Heart left ventricle (tissue), 13 donors: ENCODE data around the gene GNB4.

Experiments
- CTCF ChIP-seq, 12 donors: fragments of 200-600 bp; sonication (generic) in 4 of 12; IDR thresholded peaks; one replicate each; pipeline versions ENCODE4 v1.5.0 to v1.8.0; 2018 to 2022; ENCODE audit warnings: antibody characterized with exemption in 12 of 12, mild to moderate bottlenecking in 5 of 12
- POLR2A ChIP-seq, 2 donors: fragments of 450-650 bp; IDR thresholded peaks; one replicate each; pipeline ENCODE4 v1.6.1; 2017; ENCODE audit warnings: antibody characterized with exemption in 2 of 2, mild to moderate bottlenecking in 2 of 2, moderate library complexity in 2 of 2
- donor health status: ischemic (EF 13 %, LVEDD 7.1; RV severe dilation, severe dysfunction).
- donor health status: DM: no; HTN: yes; CAD: no.
- donor health status: DM: no; HTN: no; CAD: no.
- donor health status: ischemic (EF 25% LVEDD 6.9; RV normal size, moderate dysfunction).
- donor health status: ischemic (EF 25% LVEDD 5.7; RV mildly dilated, moderate dysfunction).
- donor health status: ischemic (EF 35%, LVEDD 5.7; RV mildly dilated, moderate dysfunction).
- donor health status: nonischemic (EF 11% LVEDD 7.7; RV severe dilation, severe dysfunction).
- donor health status: DM: yes; HTN: yes; CAD: no.
- donor health status: PGD.
- donor health status: ischemic (EF 29% LVEDD 5.4; RV normal size, mild dysfunction).
- donor health status: nonischemic (EF 23%, LVEDD 6.1; RV moderate dilation, normal function).

GRCh38 chr3:179347345-179348194, 103.7 kb downstream of the GNB4 start, which contains the start of gene MFN1:
- TF ChIP-seq CTCF (IDR thresholded peaks at IDR 0.05) = no peak
- peak in 1 of 2 donors; percentile 86 for TF ChIP-seq POLR2A (IDR thresholded peaks at IDR 0.05)
